ENCODE data around the gene MAPKBP1. TPM values are rescaled to one million over a fixed set of nuclear protein-coding genes. Genes with fewer than 3 reads are reported as not detected.

MAPKBP1 gene
- total and polyA plus RNA-seq, 2 of the 13 experiments (the other 11 are each of a cell fraction or from before 2014, with no cell fraction given): 3.0 to 7.3 TPM

- no peak overlapping the region for H3K9ac ChIP-seq (ENCODE audit: insufficient read depth, low read depth, low read length)
- BruUV-seq (replicated peaks): no TSS peak
- TF ChIP-seq NFKBIZ (CRISPR knock-in tag; IDR thresholded peaks at IDR 0.05) (no peak), MTF2 (CRISPR knock-in tag; IDR thresholded peaks at IDR 0.05; ENCODE audit: borderline replicate concordance) (no peak), SKIL (CRISPR knock-in tag; IDR thresholded peaks at IDR 0.05; ENCODE audit: borderline replicate concordance) (no peak), PAXIP1 (CRISPR knock-in tag; conservative IDR thresholded peaks at IDR 0.05) (no peak), SP140L (CRISPR knock-in tag; IDR thresholded peaks at IDR 0.05; ENCODE audit: borderline replicate concordance) (no peak), ZHX2 (IDR thresholded peaks at IDR 0.05; ENCODE audit: low read depth) (no peak), ZHX2 (CRISPR knock-in tag; IDR thresholded peaks at IDR 0.05; ENCODE audit: borderline replicate concordance) (no peak), ZBTB2 (CRISPR knock-in tag; IDR thresholded peaks at IDR 0.05; ENCODE audit: low read depth) (no peak), PHF8 (CRISPR knock-in tag; IDR thresholded peaks at IDR 0.05) (no peak)
- DNase-seq (ENCODE audit: low spot score) (no peak), FAIRE-seq (no peak), ATAC-seq (no peak)
- H3K4me1 ChIP-seq (ENCODE audit: insufficient read depth, low read length): peaks cover 18% of the 10 kb centered on the region
- 79% methylated on average over 11 of the region's 13 CpGs for WGBS (ENCODE audit: low lambda C conversion rate)
- POLR2A ChIA-PET: no interaction called here
- in situ Hi-C loops (cut with HindIII; ENCODE audit: extremely low pct_ligation_motif_present, low pct_unique_long_range_greater_than_20kb) (no loop called here), intact Hi-C loops (cut with micrococcal nuclease; ENCODE audit: unreplicated experiment) (no loop called here)
- H3K79me2 ChIP-seq (ENCODE audit: insufficient read depth, low read length): no peaks in the 10 kb centered on the region
- H3K36me3 ChIP-seq (replicated peaks in 1 of 2; ENCODE audit: control insufficient read depth in 1 of 2, insufficient read depth in 2 of 2, low read length in 2 of 2): peaks cover 0 to 2% of the 10 kb centered on the region in 2 experiments; a peak in 4 of 5 replicates
- no peak overlapping the region for H3K4me3 ChIP-seq (replicated peaks in 1 of 3; ENCODE audit: insufficient read depth in 1 of 3, low read depth in 2 of 3, low read length in 3 of 3)
- H3K27me3 ChIP-seq (ENCODE audit: control insufficient read depth in 1 of 2, insufficient read depth in 2 of 2, low read length in 2 of 2): no peaks in the 10 kb centered on the region; a peak in 1 of 5 replicates
- H3K4me2 ChIP-seq (ENCODE audit: low read depth, low read length): no peak overlapping the region
- no peaks in the 10 kb centered on the region for H4K20me1 ChIP-seq (ENCODE audit: insufficient read depth, low read length)
- H3K9me3 ChIP-seq (ENCODE audit: low read length): no peaks in the 10 kb centered on the region
- H3K27ac ChIP-seq (ENCODE audit: extremely low read length, insufficient read depth, low read length): no peak overlapping the region
- H2AFZ ChIP-seq (ENCODE audit: low read length): no peak overlapping the region
- CTCF ChIA-PET (ENCODE audit: low intra/inter-chr PET ratio, low total read pairs): no interaction called here
Observed at GRCh38 chr15:41825572-41826535, 51.6 kb downstream of the MAPKBP1 start.
